Mesenchymal stem cell (in vitro differentiated cells and primary cell): Measurements from ENCODE around the gene MRPS23. TPM values are rescaled to one million over a fixed set of nuclear protein-coding genes. Genes with fewer than 3 reads are reported as not detected.

Experiments used
- DNase-seq: peaks from one replicate; pipeline ENCODE4 v3.0.0-alpha.2; 2013
- H2AFZ ChIP-seq: one replicate; pipeline ENCODE4 v1.6.1; 2013; ENCODE audit warnings: low read depth, mild to moderate bottlenecking, control low read depth, inconsistent platforms, low read length, moderate library complexity
- H2AK5ac ChIP-seq: 2 replicates; pipeline ENCODE4 v1.6.1; 2013; ENCODE audit warnings: low read length, moderate library complexity, mild to moderate bottlenecking, inconsistent platforms; ENCODE audit not compliant: severe bottlenecking
- H2BK120ac ChIP-seq: one replicate; pipeline ENCODE4 v1.6.1; 2013; ENCODE audit warnings: low read depth, mild to moderate bottlenecking, inconsistent platforms, low read length, moderate library complexity
- H2BK12ac ChIP-seq, 2 experiments: one replicate each; pipeline ENCODE4 v1.6.1; 2013; ENCODE audit warnings: inconsistent platforms in 2 of 2, low read length in 2 of 2, mild to moderate bottlenecking in 2 of 2, moderate library complexity in 2 of 2, control low read depth in 1 of 2
- H2BK15ac ChIP-seq: one replicate; pipeline ENCODE4 v1.6.1; 2013; ENCODE audit warnings: mild to moderate bottlenecking, low read depth, inconsistent platforms; ENCODE audit not compliant: poor library complexity, severe bottlenecking
- H2BK5ac ChIP-seq: 2 replicates; pipeline ENCODE4 v1.6.1; 2013; ENCODE audit warnings: low read depth, mild to moderate bottlenecking, low read length, control low read depth, inconsistent platforms; ENCODE audit not compliant: poor library complexity, severe bottlenecking
- H3K14ac ChIP-seq, 2 experiments: one replicate each; pipeline ENCODE4 v1.6.1; 2013; ENCODE audit warnings: inconsistent platforms in 2 of 2, low read length in 2 of 2, control low read depth in 1 of 2, mild to moderate bottlenecking in 1 of 2, moderate library complexity in 1 of 2
- H3K18ac ChIP-seq, 2 experiments: one replicate each; pipeline ENCODE4 v1.6.1; 2013; ENCODE audit warnings: inconsistent platforms in 2 of 2, low read length in 2 of 2, control low read depth in 1 of 2, low read depth in 1 of 2, mild to moderate bottlenecking in 1 of 2
- H3K23ac ChIP-seq, 2 experiments: one replicate each; pipeline ENCODE4 v1.6.1; 2013; ENCODE audit warnings: inconsistent platforms in 2 of 2, low read length in 2 of 2, mild to moderate bottlenecking in 2 of 2, moderate library complexity in 2 of 2, control low read depth in 1 of 2
- H3K27ac ChIP-seq: 2 replicates; pipeline ENCODE4 v1.5.1; 2013; ENCODE audit warnings: mild to moderate bottlenecking, moderate library complexity, low read length, control low read depth, inconsistent platforms; ENCODE audit not compliant: poor library complexity, severe bottlenecking
- H3K27me3 ChIP-seq, 2 experiments: 2 replicates each; pipeline versions ENCODE4 v1.6.1 to v1.7.0; 2013; ENCODE audit warnings: low read length in 2 of 2, mild to moderate bottlenecking in 2 of 2, moderate library complexity in 2 of 2, control low read depth in 1 of 2, inconsistent platforms in 1 of 2; ENCODE audit not compliant: control insufficient read depth in 1 of 2, insufficient read depth in 1 of 2
- H3K36me3 ChIP-seq, 2 experiments: 2 replicates each; pipeline versions ENCODE4 v1.6.1 to v1.7.0; 2013; ENCODE audit warnings: low read length in 2 of 2, control low read depth in 1 of 2, inconsistent platforms in 1 of 2, low read depth in 1 of 2, mild to moderate bottlenecking in 1 of 2; ENCODE audit not compliant: insufficient read depth in 2 of 2, control insufficient read depth in 1 of 2
- H3K4ac ChIP-seq, 2 experiments: one replicate each; pipeline ENCODE4 v1.6.1; 2013; ENCODE audit warnings: inconsistent platforms in 2 of 2, low read length in 2 of 2, mild to moderate bottlenecking in 2 of 2, moderate library complexity in 2 of 2, control low read depth in 1 of 2, low read depth in 1 of 2
- H3K4me1 ChIP-seq: 2 replicates; pipeline ENCODE4 v1.6.1; 2013; ENCODE audit warnings: low read depth, low read length, control low read depth; ENCODE audit not compliant: control insufficient read depth, insufficient read depth
- H3K4me2 ChIP-seq: 2 replicates; pipeline ENCODE4 v1.6.1; 2013; ENCODE audit warnings: low read length, mild to moderate bottlenecking, inconsistent platforms; ENCODE audit not compliant: poor library complexity, severe bottlenecking
- H3K4me3 ChIP-seq, 2 experiments: 2 replicates each; pipeline versions ENCODE4 v1.5.1 to v1.7.0; 2013; ENCODE audit warnings: low read length in 2 of 2, mild to moderate bottlenecking in 2 of 2, control low read depth in 1 of 2, low read depth in 1 of 2; ENCODE audit not compliant: insufficient read depth in 1 of 2
- H3K79me1 ChIP-seq: replicated peaks from 2 replicates; pipeline ENCODE4 v1.6.1; 2013; ENCODE audit warnings: mild to moderate bottlenecking, control low read depth, low read length, inconsistent platforms; ENCODE audit not compliant: poor library complexity, severe bottlenecking
- H3K9ac ChIP-seq: 2 replicates; pipeline ENCODE4 v1.7.0; 2013; ENCODE audit warnings: mild to moderate bottlenecking, low read length, moderate library complexity
- H3K9me3 ChIP-seq: 2 replicates; pipeline ENCODE4 v1.7.0; 2013; ENCODE audit warnings: mild to moderate bottlenecking, low read length; ENCODE audit not compliant: control insufficient read depth
- H4K8ac ChIP-seq: one replicate; pipeline ENCODE4 v1.6.1; 2013; ENCODE audit warnings: inconsistent platforms, mild to moderate bottlenecking, low read length, moderate library complexity
- H4K91ac ChIP-seq: one replicate; pipeline ENCODE4 v1.6.1; 2013; ENCODE audit warnings: mild to moderate bottlenecking, low read length, inconsistent platforms
- WGBS: methylation state at CpG from one replicate; pipeline ENCODE4 v1.1.7; 2013; ENCODE audit warnings: mixed read lengths; 5-methylcytosine and 5-hydroxymethylcytosine counted together
- polyA plus RNA-seq, 2 experiments: library from polyadenylated mRNA; stranded (reverse); fragments of 200-250 nt; gene quantifications; one replicate each; pipeline ENCODE4 v1.2.3, GENCODE V29; 2013

The MRPS23 gene
- polyA plus RNA-seq (2013, experiment 1 of 2), result 23.0 TPM
- 21.0 TPM for polyA plus RNA-seq (2013, experiment 2 of 2)

GRCh38 chr17:57849874-57850754 is at the start of gene MRPS23:
TSS of gene MRPS23 (minus strand) at chr17:57850044. CDS start at chr17:57850010, 34 bp downstream.
- 8% methylated on average over 52 of the region's 57 CpGs for WGBS
- peak within 1 kb of the TSS; percentile 74 for H3K27ac ChIP-seq

DNA sequence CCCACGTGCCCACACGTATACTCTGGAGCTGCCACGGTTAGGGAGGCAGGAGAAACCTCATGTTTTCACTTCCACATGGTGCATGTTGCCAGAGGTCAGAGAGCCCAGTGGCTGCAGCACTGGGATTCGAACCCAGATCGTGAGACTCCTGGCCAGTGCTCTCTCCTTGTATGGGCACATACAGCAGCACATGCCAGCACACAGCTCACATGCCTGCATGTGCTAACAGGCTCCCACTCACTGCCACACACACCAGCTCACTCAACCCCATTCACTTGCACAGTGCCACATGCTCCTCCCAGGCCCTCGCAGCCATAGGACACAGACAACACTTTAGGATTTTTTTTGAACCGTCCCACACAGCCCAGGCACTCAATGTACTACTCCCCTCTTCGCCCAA is 49.5 kb upstream of the MRPS23 start:
- peak overlapping the region; percentile 69 for H2BK5ac ChIP-seq
- peak overlapping the region; percentile 72 to 97 for H2BK12ac ChIP-seq
- H3K4me3 ChIP-seq, result no peak overlapping the region
- H3K36me3 ChIP-seq, result peaks cover 4 to 6% of the 10 kb centered on the region in 2 experiments
- H3K4me2 ChIP-seq, result no peak overlapping the region
- peak overlapping the region; percentile 86 for H3K27ac ChIP-seq
- no peak overlapping the region for H2AFZ ChIP-seq
- H3K79me1 ChIP-seq, result peaks cover 21% of the 10 kb centered on the region
- peak overlapping the region in 1 of 2 experiments; percentile 1 for H3K23ac ChIP-seq
- H2AK5ac ChIP-seq, result peak overlapping the region; percentile 88
- WGBS, result 68% methylated on average over 8 of the region's 8 CpGs
- H2BK120ac ChIP-seq, result peak overlapping the region; percentile 85
- H4K8ac ChIP-seq, result peak overlapping the region; percentile 75
- H3K14ac ChIP-seq, result peak overlapping the region in 1 of 2 experiments; percentile 72
- peak overlapping the region; percentile 90 to 91 for H3K4ac ChIP-seq
- peak; percentile 41 for DNase-seq
- H2BK15ac ChIP-seq, result no peak overlapping the region
- H3K4me1 ChIP-seq, result peaks cover 59% of the 10 kb centered on the region
- peak overlapping the region; percentile 86 to 91 for H3K18ac ChIP-seq
- no peaks in the 10 kb centered on the region for H3K27me3 ChIP-seq
- peak overlapping the region; percentile 80 for H3K9ac ChIP-seq
- peak overlapping the region; percentile 36 for H4K91ac ChIP-seq
- H3K9me3 ChIP-seq, result no peaks in the 10 kb centered on the region

More at GRCh38 chr17:57849874-57850754, at the start of gene MRPS23:
- Histone ChIP-seq H3K4me1 (peaks cover 14% of the 10 kb centered on the region), H3K4me2 (peak within 1 kb of the TSS; percentile 90), H4K8ac (peak within 1 kb of the TSS; percentile 97), H3K36me3 (peaks cover 7 to 12% of the 10 kb centered on the region in 2 experiments), H2BK5ac (peak within 1 kb of the TSS; percentile 15), H3K23ac (no peak within 1 kb of the TSS), H2BK15ac (no peak within 1 kb of the TSS), H3K4me3 (peak within 1 kb of the TSS; percentile 93 to 94), H3K9ac (peak within 1 kb of the TSS; percentile 95), H2AFZ (peak within 1 kb of the TSS; percentile 81), H3K14ac (peak within 1 kb of the TSS in 1 of 2 experiments; percentile 91), H2BK12ac (peak within 1 kb of the TSS in 1 of 2 experiments; percentile 73), H3K79me1 (peaks cover 16% of the 10 kb centered on the region), H3K9me3 (no peaks in the 10 kb centered on the region), H4K91ac (peak within 1 kb of the TSS; percentile 87), H3K27me3 (no peaks in the 10 kb centered on the region), H2AK5ac (peak within 1 kb of the TSS; percentile 87), H2BK120ac (no peak within 1 kb of the TSS), H3K4ac (peak within 1 kb of the TSS; percentile 29 to 86), H3K18ac (peak within 1 kb of the TSS; percentile 88 to 89)
- DNase-seq, result peak; percentile 99

DNA sequence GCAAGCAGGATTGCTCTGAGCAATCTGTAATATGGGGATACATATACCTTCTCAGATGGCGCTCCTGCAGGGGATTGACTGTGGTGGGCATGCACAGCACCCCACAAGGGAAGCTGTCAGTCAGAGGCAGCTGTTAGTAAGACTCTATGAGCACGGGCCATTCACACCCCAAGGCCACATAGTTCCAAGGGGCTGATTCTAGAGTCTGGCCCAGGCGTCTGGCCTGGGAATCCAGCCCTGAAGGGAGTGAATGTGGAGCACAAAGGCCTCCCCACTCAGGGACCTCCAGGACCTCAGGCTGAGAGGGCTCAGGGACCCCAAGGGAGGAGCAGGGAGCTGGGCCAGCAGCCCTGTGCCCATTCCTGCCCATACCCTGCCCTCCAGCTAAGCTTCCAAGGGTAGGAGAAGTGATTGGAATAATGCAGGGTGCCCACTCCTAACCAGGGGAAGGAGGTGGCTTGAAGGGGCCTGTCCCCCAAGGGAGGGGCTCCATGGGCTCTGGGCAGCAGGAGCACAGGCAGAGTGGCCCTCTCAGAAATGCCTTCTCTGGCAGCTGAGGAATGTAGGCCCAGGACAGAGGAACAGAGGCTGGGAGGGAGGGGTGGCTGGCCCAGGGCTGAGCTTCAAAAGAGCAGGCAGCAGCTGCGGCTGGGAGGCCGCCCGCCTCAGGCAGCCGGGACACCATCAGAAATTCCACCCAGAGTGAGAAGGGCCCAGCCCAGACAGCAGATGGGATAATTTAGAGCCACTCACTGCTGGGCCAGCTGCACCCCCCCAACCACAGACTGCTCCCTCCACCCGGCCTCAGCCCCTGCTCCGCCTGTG is 48.9 kb upstream of the MRPS23 start:
- Histone ChIP-seq H3K4me3 (no peak overlapping the region), H2BK15ac (peak overlapping the region; percentile 82), H3K27ac (peak overlapping the region; percentile 86), H3K36me3 (peaks cover 4 to 6% of the 10 kb centered on the region in 2 experiments), H3K27me3 (no peaks in the 10 kb centered on the region), H2BK120ac (peak overlapping the region; percentile 85), H3K23ac (peak overlapping the region in 1 of 2 experiments; percentile 29), H3K9me3 (no peaks in the 10 kb centered on the region), H3K4ac (peak overlapping the region; percentile 91 to 93), H3K4me1 (peaks cover 55% of the 10 kb centered on the region), H3K18ac (peak overlapping the region; percentile 86 to 91), H2AFZ (no peak overlapping the region), H3K79me1 (peaks cover 18% of the 10 kb centered on the region), H2BK12ac (peak overlapping the region; percentile 72 to 97), H4K8ac (peak overlapping the region; percentile 82), H3K9ac (peak overlapping the region; percentile 80), H3K4me2 (no peak overlapping the region), H4K91ac (peak overlapping the region; percentile 95), H2AK5ac (peak overlapping the region; percentile 88), H3K14ac (peak overlapping the region in 1 of 2 experiments; percentile 72), H2BK5ac (peak overlapping the region; percentile 69)
- DNase-seq, result peak; percentile 83
- WGBS, result 29% methylated on average over 9 of the region's 9 CpGs
